Endothelial cell of umbilical vein (primary cell): ENCODE results near the gene EIF2S3.

Source experiments
- EZH2 ChIP-seq: IDR thresholded peaks from 2 replicates; pipeline ENCODE4 v1.6.1; 2012; ENCODE audit warnings: borderline replicate concordance, low read depth, mild to moderate bottlenecking, moderate library complexity, low read length, inconsistent platforms; ENCODE audit not compliant: severe bottlenecking
- FOS ChIP-seq: IDR thresholded peaks from 2 replicates; pipeline ENCODE4 v1.6.1; 2011; ENCODE audit warnings: mild to moderate bottlenecking, low read length, moderate library complexity, borderline replicate concordance; ENCODE audit not compliant: insufficient read depth
- JUN ChIP-seq: IDR thresholded peaks from 2 replicates; pipeline ENCODE4 v1.6.1; 2011; ENCODE audit warnings: borderline replicate concordance, low read depth; ENCODE audit not compliant: insufficient read length, insufficient read depth
- POLR2A ChIP-seq: IDR thresholded peaks from 2 replicates; pipeline ENCODE4 v1.6.1; 2012; ENCODE audit warnings: low read depth, mild to moderate bottlenecking, control low read depth, low read length
- POLR2AphosphoS5 ChIP-seq: IDR thresholded peaks from 2 replicates; pipeline ENCODE4 v1.6.1; 2012; ENCODE audit warnings: low read depth, mild to moderate bottlenecking, control low read depth, low read length, moderate library complexity; ENCODE audit not compliant: insufficient read depth
- TF ChIP-seq, protein P1 (sequence below), 2 donors: IDR thresholded peaks; 1 replicate in 1 of 2; 2 replicates in 1 of 2; pipeline ENCODE4 v1.5.1; 2011; ENCODE audit warnings: low read length in 2 of 2, mild to moderate bottlenecking in 2 of 2, moderate library complexity in 2 of 2, control low read depth in 1 of 2, inconsistent platforms in 1 of 2, low read depth in 1 of 2; ENCODE audit not compliant: insufficient read depth in 1 of 2; ENCODE audit errors: extremely low read depth in 1 of 2
- TF ChIP-seq, protein P2 (sequence below): IDR thresholded peaks from 2 replicates; pipeline ENCODE4 v1.6.1; 2011; ENCODE audit not compliant: insufficient read depth, insufficient read length

DNA sequence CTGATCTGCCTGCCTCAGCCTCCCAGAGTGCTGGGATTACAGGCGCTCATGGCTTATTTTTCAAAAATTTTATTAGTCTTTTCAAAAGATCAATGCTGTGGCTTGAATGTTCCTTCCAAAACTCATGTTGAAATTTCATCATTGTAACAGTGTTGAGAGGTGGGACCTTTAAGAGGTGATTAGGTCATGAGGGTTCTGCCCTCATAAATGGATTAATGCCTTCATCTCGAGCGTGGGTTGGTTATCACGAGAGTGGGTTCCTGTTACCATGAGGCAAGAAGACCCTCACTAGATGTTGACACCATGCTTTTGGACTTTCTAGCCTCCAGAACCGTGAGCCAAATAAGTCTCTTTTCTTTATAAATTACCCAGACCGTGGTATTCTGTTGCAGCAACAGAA is 30.3 kb downstream of the EIF2S3 start:
- TF ChIP-seq, protein P1, sequence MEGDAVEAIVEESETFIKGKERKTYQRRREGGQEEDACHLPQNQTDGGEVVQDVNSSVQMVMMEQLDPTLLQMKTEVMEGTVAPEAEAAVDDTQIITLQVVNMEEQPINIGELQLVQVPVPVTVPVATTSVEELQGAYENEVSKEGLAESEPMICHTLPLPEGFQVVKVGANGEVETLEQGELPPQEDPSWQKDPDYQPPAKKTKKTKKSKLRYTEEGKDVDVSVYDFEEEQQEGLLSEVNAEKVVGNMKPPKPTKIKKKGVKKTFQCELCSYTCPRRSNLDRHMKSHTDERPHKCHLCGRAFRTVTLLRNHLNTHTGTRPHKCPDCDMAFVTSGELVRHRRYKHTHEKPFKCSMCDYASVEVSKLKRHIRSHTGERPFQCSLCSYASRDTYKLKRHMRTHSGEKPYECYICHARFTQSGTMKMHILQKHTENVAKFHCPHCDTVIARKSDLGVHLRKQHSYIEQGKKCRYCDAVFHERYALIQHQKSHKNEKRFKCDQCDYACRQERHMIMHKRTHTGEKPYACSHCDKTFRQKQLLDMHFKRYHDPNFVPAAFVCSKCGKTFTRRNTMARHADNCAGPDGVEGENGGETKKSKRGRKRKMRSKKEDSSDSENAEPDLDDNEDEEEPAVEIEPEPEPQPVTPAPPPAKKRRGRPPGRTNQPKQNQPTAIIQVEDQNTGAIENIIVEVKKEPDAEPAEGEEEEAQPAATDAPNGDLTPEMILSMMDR (IDR thresholded peaks at IDR 0.05; ENCODE audit: extremely low read depth in 1 of 2, insufficient read depth in 1 of 2, low read depth in 1 of 2, low read length in 2 of 2): no peak
- TF ChIP-seq EZH2 (no peak), JUN (no peak), POLR2A (no peak), FOS (no peak), POLR2AphosphoS5 (no peak)
- TF ChIP-seq, protein P2, sequence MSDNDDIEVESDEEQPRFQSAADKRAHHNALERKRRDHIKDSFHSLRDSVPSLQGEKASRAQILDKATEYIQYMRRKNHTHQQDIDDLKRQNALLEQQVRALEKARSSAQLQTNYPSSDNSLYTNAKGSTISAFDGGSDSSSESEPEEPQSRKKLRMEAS: no peak
